K562 (cell line): ENCODE data around the gene HP. TPM values are rescaled to one million over a fixed set of nuclear protein-coding genes. Genes with fewer than 3 reads are reported as not detected.

Source experiments
- ATAC-seq: fragments of 200-7000 bp; cut with Tn5 transposase; 3 replicates; pipeline ENCODE4 v1.9.1; 2020; ENCODE audit warnings: moderate library complexity
- BruUV-seq: library from RNA; stranded (reverse); fragments of 400-500 nt; replicated peaks from 2 replicates; lab custom pipeline; 2021; lab: Mats Ljungman, UMichigan
- CTCF ChIA-PET: fragments of 300-600 bp; formaldehyde crosslinking; extraction: SDS; loops from one replicate; lab custom pipeline; 2021; ENCODE audit warnings: low intra/inter-chr PET ratio; lab: Yijun Ruan, JAX
- POLR2A ChIA-PET: fragments of 300-600, 350-650 bp; sonication (Branson Sonifier 250); formaldehyde crosslinking; extraction: SDS; loops from one replicate; lab custom pipeline; 2021; ENCODE audit warnings: antibody characterized with exemption, inconsistent platforms; lab: Yijun Ruan, JAX
- DNase-seq, 4 experiments: peaks; one replicate each; pipeline versions ENCODE4 v3.0.0 to v3.0.0-alpha.2; 2011 to 2018; ENCODE audit warnings: low spot score in 3 of 4, mixed read lengths in 3 of 4; ENCODE audit errors: extremely low read depth in 1 of 4
- FAIRE-seq: peaks from 2 replicates; lab custom pipeline; 2011; peaks lifted over from hg19 to GRCh38; lab: Jason Lieb, UNC
- H2AFZ ChIP-seq: 2 replicates; pipeline ENCODE4 v1.6.0; 2011; ENCODE audit warnings: low read depth, low read length, control low read depth, inconsistent platforms
- H3K27ac ChIP-seq: fragments of 200-600 bp; 3 replicates; pipeline ENCODE4 v1.8.0; 2011; ENCODE audit warnings: low read depth, mild to moderate bottlenecking, control low read depth, inconsistent platforms, low read length, moderate library complexity, mixed read lengths; ENCODE audit errors: extremely low read depth
- H3K27me3 ChIP-seq, 2 experiments: fragments of 300-600 bp in 1 of 2; 2 replicates in 1 of 2; 3 replicates in 1 of 2; pipeline versions ENCODE4 v1.6.0 to v1.8.0; 2011; ENCODE audit warnings: inconsistent platforms in 2 of 2, low read length in 2 of 2, mild to moderate bottlenecking in 1 of 2, mixed read lengths in 1 of 2, moderate library complexity in 1 of 2; ENCODE audit not compliant: control insufficient read depth in 2 of 2, insufficient read depth in 2 of 2
- H3K36me3 ChIP-seq: fragments of 300-600 bp; 3 replicates; pipeline ENCODE4 v1.8.0; 2011; ENCODE audit warnings: mild to moderate bottlenecking, low read length, inconsistent platforms; ENCODE audit not compliant: control insufficient read depth, insufficient read depth
- H3K4me1 ChIP-seq, 2 experiments: fragments of 200-600 bp in 1 of 2; replicated peaks in 1 of 2; 2 replicates in 1 of 2; 3 replicates in 1 of 2; pipeline versions ENCODE4 v1.5.1 to v1.8.0; 2011; ENCODE audit warnings: inconsistent platforms in 2 of 2, low read length in 2 of 2, mild to moderate bottlenecking in 1 of 2, mixed read lengths in 1 of 2, moderate library complexity in 1 of 2; ENCODE audit not compliant: control insufficient read depth in 2 of 2, insufficient read depth in 2 of 2
- H3K4me2 ChIP-seq: 2 replicates; pipeline ENCODE4 v1.6.1; 2011; ENCODE audit warnings: low read length, control low read depth, inconsistent platforms, mixed read lengths; ENCODE audit not compliant: insufficient read depth
- H3K4me3 ChIP-seq: fragments of 200-600 bp; sonication (generic), shearing (Covaris generic); 2 replicates; pipeline ENCODE4 v1.5.1; 2016; ENCODE audit warnings: control low read depth, inconsistent platforms
- H3K79me2 ChIP-seq: fragments of 200-600 bp; 3 replicates; pipeline ENCODE4 v1.8.0; 2011; ENCODE audit warnings: low read length, inconsistent platforms; ENCODE audit not compliant: control insufficient read depth, insufficient read depth
- H3K9ac ChIP-seq, 2 experiments: 2 replicates each; pipeline versions ENCODE4 v1.6.0 to v1.6.1; 2011; ENCODE audit warnings: low read depth in 2 of 2, low read length in 2 of 2, control low read depth in 1 of 2, inconsistent platforms in 1 of 2, mild to moderate bottlenecking in 1 of 2, mixed read lengths in 1 of 2; ENCODE audit not compliant: insufficient read depth in 1 of 2
- H3K9me1 ChIP-seq: one replicate; pipeline ENCODE4 v1.6.0; 2011; ENCODE audit warnings: inconsistent platforms, mild to moderate bottlenecking, low read length, moderate library complexity; ENCODE audit not compliant: control insufficient read depth, insufficient read depth
- H3K9me3 ChIP-seq: replicated peaks from 2 replicates; pipeline ENCODE4 v1.5.1; 2011; ENCODE audit warnings: low read depth, low read length, inconsistent platforms; ENCODE audit not compliant: control insufficient read depth, insufficient read depth
- H4K20me1 ChIP-seq: replicated peaks from 2 replicates; pipeline ENCODE4 v1.6.1; 2011; ENCODE audit warnings: low read length, inconsistent platforms, mixed read lengths; ENCODE audit not compliant: control insufficient read depth, insufficient read depth
- ETV1 ChIP-seq: fragments of 450-650 bp; conservative IDR thresholded peaks from 2 replicates; pipeline ENCODE4 v1.6.1; 2016; ENCODE audit warnings: missing genetic modification characterization, control low read depth, low read depth, missing compliant biosample characterization
- HMGN3 ChIP-seq: IDR thresholded peaks from 2 replicates; pipeline ENCODE4 v1.6.1; 2011; ENCODE audit warnings: borderline replicate concordance, low read depth, mild to moderate bottlenecking, mixed read lengths, low read length; ENCODE audit not compliant: insufficient read length; ENCODE audit errors: extremely low read depth
- KLF10 ChIP-seq: fragments of 250-450 bp; sonication (Bioruptor Pico); IDR thresholded peaks from 2 replicates; pipeline ENCODE4 v1.6.1; 2021; ENCODE audit warnings: matching md5 sums
- SMARCC2 ChIP-seq: fragments of 450-650 bp; IDR thresholded peaks from 2 replicates; pipeline ENCODE4 v1.6.1; 2017; ENCODE audit warnings: antibody characterized with exemption, moderate library complexity, mild to moderate bottlenecking, low read depth
- WGBS: fragments of 100-300 bp; shearing (Covaris generic); methylation state at CpG from one replicate; pipeline ENCODE4 v1.1.6; 2016; ENCODE audit warnings: low coverage, mixed read lengths; ENCODE audit not compliant: insufficient coverage; ENCODE audit errors: missing lambda C conversion rate; 5-methylcytosine and 5-hydroxymethylcytosine counted together
- in situ Hi-C: fragments of 300-500 bp; cut with MboI; formaldehyde crosslinking; loops from 4 replicates; pipeline ENCODE4 v1.15.0; 2018; ENCODE audit warnings: inconsistent platforms, mixed read lengths
- intact Hi-C: fragments of 100-400 bp; cut with micrococcal nuclease; formaldehyde crosslinking; loops from 2 replicates; pipeline ENCODE4 v1.14.2; 2022
- polyA plus RNA-seq, 8 experiments: library from polyadenylated mRNA; depleted of rRNA in 4 of 8; stranded (reverse) in 5 of 8; unstranded in 3 of 8; fragments of >200 nt; fragmentation: Nextera tagmentation in 2 of 8; fragmentation: Illumina TruSeq in 1 of 8; extraction: Ambion mirVana in 2 of 8; extraction: Trizol in 1 of 8; gene quantifications; 2 replicates each; pipeline versions ENCODE4 v1.2.1 to v1.2.3, GENCODE V29; 2011 to 2014; ENCODE audit warnings: inconsistent platforms in 1 of 8, missing spikeins in 1 of 8
- total RNA-seq, 7 experiments: library from RNA; depleted of rRNA in 6 of 7; stranded (reverse); fragments of >200 nt in 6 of 7; fragmentation: Illumina TruSeq in 2 of 7; extraction: Trizol in 2 of 7; gene quantifications; 2 replicates each; pipeline versions ENCODE4 v1.2.1 to v1.2.3, GENCODE V29; 2011 to 2021; ENCODE audit warnings: low replicate concordance in 1 of 7
- TF ChIP-seq, protein P1 (sequence below): fragments of 450-650 bp; conservative IDR thresholded peaks from 2 replicates; pipeline ENCODE4 v1.6.1; 2016; ENCODE audit warnings: missing genetic modification characterization, low read depth, mild to moderate bottlenecking, control low read depth, missing compliant biosample characterization
- TF ChIP-seq, protein P2 (sequence below): fragments of 200-800 bp; sonication (Bioruptor generic); IDR thresholded peaks from 2 replicates; pipeline ENCODE4 v1.6.1; 2017; ENCODE audit warnings: missing genetic modification characterization, missing compliant biosample characterization
- TF ChIP-seq, protein P3 (sequence below): fragments of 250-450 bp; sonication (Bioruptor Pico); IDR thresholded peaks from 2 replicates; pipeline ENCODE4 v1.8.0; 2021; ENCODE audit warnings: moderate library complexity, mild to moderate bottlenecking, inconsistent platforms

HP gene
- total and polyA plus RNA-seq, 9 of the 15 experiments (the other 6 are each of a cell fraction or from before 2014, with no cell fraction given) = 0.04 to 8.7 TPM; not detected in 7

DNA sequence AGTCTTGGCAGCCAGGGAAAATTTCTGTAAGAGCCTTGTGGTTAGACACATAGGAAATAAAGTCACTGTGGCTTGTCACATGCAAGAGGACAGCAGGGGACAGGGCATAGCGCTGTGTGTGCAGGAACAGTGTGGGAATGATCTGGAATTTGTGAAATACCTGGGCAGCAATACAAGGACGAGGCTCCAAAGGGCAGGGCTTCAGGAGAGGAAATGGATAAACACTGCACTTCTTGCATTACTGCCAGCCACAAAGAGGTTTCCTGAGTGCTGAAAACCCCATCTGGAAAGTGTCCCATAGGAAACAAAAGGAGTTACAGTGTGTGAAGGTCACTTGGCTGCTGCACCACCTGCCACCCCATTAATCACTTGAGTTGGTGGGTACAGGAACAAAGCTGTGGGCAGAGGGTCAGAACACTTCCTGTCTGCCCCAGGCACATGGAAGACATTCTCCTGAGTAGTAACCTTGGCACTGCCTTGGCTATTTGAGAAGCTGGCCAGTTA, 12.1 kb upstream of the HP start:
- H3K36me3 ChIP-seq = no peaks in the 10 kb centered on the region
- TF ChIP-seq HMGN3 (no peak), KLF10 (CRISPR knock-in tag) (no peak), SMARCC2 (no peak), ETV1 (tag) (no peak)
- TF ChIP-seq, protein P1, sequence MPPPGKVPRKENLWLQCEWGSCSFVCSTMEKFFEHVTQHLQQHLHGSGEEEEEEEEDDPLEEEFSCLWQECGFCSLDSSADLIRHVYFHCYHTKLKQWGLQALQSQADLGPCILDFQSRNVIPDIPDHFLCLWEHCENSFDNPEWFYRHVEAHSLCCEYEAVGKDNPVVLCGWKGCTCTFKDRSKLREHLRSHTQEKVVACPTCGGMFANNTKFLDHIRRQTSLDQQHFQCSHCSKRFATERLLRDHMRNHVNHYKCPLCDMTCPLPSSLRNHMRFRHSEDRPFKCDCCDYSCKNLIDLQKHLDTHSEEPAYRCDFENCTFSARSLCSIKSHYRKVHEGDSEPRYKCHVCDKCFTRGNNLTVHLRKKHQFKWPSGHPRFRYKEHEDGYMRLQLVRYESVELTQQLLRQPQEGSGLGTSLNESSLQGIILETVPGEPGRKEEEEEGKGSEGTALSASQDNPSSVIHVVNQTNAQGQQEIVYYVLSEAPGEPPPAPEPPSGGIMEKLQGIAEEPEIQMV = no peak
- TF ChIP-seq, protein P2, sequence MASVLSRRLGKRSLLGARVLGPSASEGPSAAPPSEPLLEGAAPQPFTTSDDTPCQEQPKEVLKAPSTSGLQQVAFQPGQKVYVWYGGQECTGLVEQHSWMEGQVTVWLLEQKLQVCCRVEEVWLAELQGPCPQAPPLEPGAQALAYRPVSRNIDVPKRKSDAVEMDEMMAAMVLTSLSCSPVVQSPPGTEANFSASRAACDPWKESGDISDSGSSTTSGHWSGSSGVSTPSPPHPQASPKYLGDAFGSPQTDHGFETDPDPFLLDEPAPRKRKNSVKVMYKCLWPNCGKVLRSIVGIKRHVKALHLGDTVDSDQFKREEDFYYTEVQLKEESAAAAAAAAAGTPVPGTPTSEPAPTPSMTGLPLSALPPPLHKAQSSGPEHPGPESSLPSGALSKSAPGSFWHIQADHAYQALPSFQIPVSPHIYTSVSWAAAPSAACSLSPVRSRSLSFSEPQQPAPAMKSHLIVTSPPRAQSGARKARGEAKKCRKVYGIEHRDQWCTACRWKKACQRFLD (CRISPR knock-in tag) = no peak
- TF ChIP-seq, protein P3, sequence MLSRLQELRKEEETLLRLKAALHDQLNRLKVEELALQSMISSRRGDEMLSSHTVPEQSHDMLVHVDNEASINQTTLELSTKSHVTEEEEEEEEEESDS = no peak
- BruUV-seq = no TSS peak
- H4K20me1 ChIP-seq = no peaks in the 10 kb centered on the region
- POLR2A ChIA-PET = interaction anchor here (0.6 kb wide), 1 partner anchor 103 kb away, joined by 3 read pairs; no protein-coding TSS in a partner anchor
- H3K4me2 ChIP-seq = no peak overlapping the region
- no peaks in the 10 kb centered on the region for H3K9me1 ChIP-seq
- WGBS = 0% methylated on average over 2 of the region's 2 CpGs
- H3K4me1 ChIP-seq = no peaks in the 10 kb centered on the region; a peak in 2 of 5 replicates
- no peaks in the 10 kb centered on the region for H3K9me3 ChIP-seq
- FAIRE-seq = no peak
- in situ Hi-C loops (no loop called here), intact Hi-C loops (no loop called here)
- H3K79me2 ChIP-seq = no peaks in the 10 kb centered on the region
- H3K4me3 ChIP-seq = no peak overlapping the region
- H2AFZ ChIP-seq = no peak overlapping the region
- CTCF ChIA-PET = no interaction called here
- no peak overlapping the region for H3K9ac ChIP-seq
- no peak for ATAC-seq
- DNase-seq = no peak
- no peak overlapping the region for H3K27ac ChIP-seq
- H3K27me3 ChIP-seq = no peaks in the 10 kb centered on the region; a peak in 2 of 5 replicates
